SK-N-SH (cell line): ENCODE results near the gene SNX27. TPM values are rescaled to one million over a fixed set of nuclear protein-coding genes. Genes with fewer than 3 reads are reported as not detected.
"Not testable (repeated sequence)": the region's sequence is repeated elsewhere in the genome, so short reads cannot be mapped to it uniquely, and the experiment has no call there.

Experiments used
- CTCF ChIA-PET: fragments of 300-600, 350-600 bp; formaldehyde crosslinking; extraction: SDS; loops from one replicate; lab custom pipeline; 2021; lab: Yijun Ruan, JAX
- POLR2A ChIA-PET: fragments of 350-600 bp; sonication (Branson Sonifier 250); formaldehyde crosslinking; extraction: SDS; loops from one replicate; lab custom pipeline; 2020; ENCODE audit warnings: antibody characterized with exemption, inconsistent platforms; lab: Yijun Ruan, JAX
- DNase-seq: peaks from one replicate; pipeline ENCODE4 v3.0.0; 2012
- H2AFZ ChIP-seq: fragments of 200-600 bp; sonication (generic); 2 replicates; pipeline ENCODE4 v1.8.1; 2016; ENCODE audit warnings: antibody characterized with exemption, mild to moderate bottlenecking, low read depth
- H3F3A ChIP-seq: fragments of 200-600 bp; sonication (generic); replicated peaks from 2 replicates; pipeline ENCODE3; 2016; ENCODE audit warnings: antibody characterized with exemption, mild to moderate bottlenecking; ENCODE audit not compliant: insufficient read depth
- H3K27ac ChIP-seq, 2 experiments: fragments of 200-500 bp in 1 of 2; fragments of 200-600 bp in 1 of 2; sonication (Bioruptor generic) in 1 of 2; sonication (generic), shearing (Covaris generic) in 1 of 2; 2 replicates each; pipeline versions ENCODE4 v1.5.1 to v1.6.1; 2014 to 2016; ENCODE audit warnings: low read depth in 2 of 2, inconsistent platforms in 1 of 2, low read length in 1 of 2, mild to moderate bottlenecking in 1 of 2, mixed read lengths in 1 of 2
- H3K27me3 ChIP-seq: fragments of 200-600 bp; sonication (generic), shearing (Covaris generic); 2 replicates; pipeline ENCODE4 v1.6.1; 2016; ENCODE audit warnings: mixed run types; ENCODE audit not compliant: insufficient read depth
- H3K36me3 ChIP-seq, 2 experiments: fragments of 200-500 bp in 1 of 2; fragments of 200-600 bp in 1 of 2; sonication (Bioruptor generic) in 1 of 2; sonication (generic) in 1 of 2; replicated peaks in 1 of 2; 2 replicates each; pipeline versions ENCODE3 to v1.5.1; 2014 to 2016; ENCODE audit warnings: low read length in 1 of 2, mild to moderate bottlenecking in 1 of 2; ENCODE audit not compliant: insufficient read depth in 2 of 2, control insufficient read depth in 1 of 2
- H3K4me1 ChIP-seq, 2 experiments: fragments of 200-500 bp in 1 of 2; fragments of 200-600 bp in 1 of 2; sonication (Bioruptor generic) in 1 of 2; sonication (generic), shearing (Covaris generic) in 1 of 2; 2 replicates each; pipeline versions ENCODE4 v1.5.1 to v1.6.1; 2014 to 2016; ENCODE audit warnings: low read depth in 1 of 2, low read length in 1 of 2, mixed run types in 1 of 2; ENCODE audit not compliant: insufficient read depth in 2 of 2, control insufficient read depth in 1 of 2
- H3K4me2 ChIP-seq: fragments of 200-600 bp; sonication (generic), shearing (Covaris generic); 2 replicates; pipeline ENCODE4 v1.6.1; 2017; ENCODE audit warnings: mixed run types
- H3K4me3 ChIP-seq, 2 experiments: fragments of 200-500 bp in 1 of 2; fragments of 200-600 bp in 1 of 2; sonication (Bioruptor generic) in 1 of 2; sonication (generic), shearing (Covaris generic) in 1 of 2; 2 replicates each; pipeline versions ENCODE4 v1.5.1 to v1.8.1; 2014 to 2016; ENCODE audit warnings: low read depth in 2 of 2, inconsistent platforms in 1 of 2, low read length in 1 of 2, mild to moderate bottlenecking in 1 of 2, mixed read lengths in 1 of 2, moderate library complexity in 1 of 2
- H3K79me2 ChIP-seq: fragments of 200-600 bp; sonication (generic); 2 replicates; pipeline ENCODE4 v1.8.1; 2017; ENCODE audit warnings: mild to moderate bottlenecking; ENCODE audit not compliant: insufficient read depth
- H3K9ac ChIP-seq: fragments of 200-600 bp; sonication (generic); 2 replicates; pipeline ENCODE4 v1.6.1; 2017; ENCODE audit warnings: mixed run types
- H3K9me2 ChIP-seq: fragments of 200-600 bp; sonication (generic); 2 replicates; pipeline ENCODE4 v1.6.1; 2017; ENCODE audit warnings: mixed run types
- H3K9me3 ChIP-seq: fragments of 200-600 bp; sonication (generic); 2 replicates; pipeline ENCODE4 v1.6.1; 2017; ENCODE audit warnings: mixed run types, mild to moderate bottlenecking, moderate library complexity
- H4K20me1 ChIP-seq: fragments of 200-600 bp; sonication (generic); 2 replicates; pipeline ENCODE4 v1.6.1; 2017; ENCODE audit warnings: mild to moderate bottlenecking, mixed run types; ENCODE audit not compliant: insufficient read depth
- CHD2 ChIP-seq: fragments of 150-350 bp; IDR thresholded peaks from 2 replicates; pipeline ENCODE4 v1.6.1; 2018; ENCODE audit warnings: low read length; ENCODE audit not compliant: partially characterized antibody
- ELF1 ChIP-seq: IDR thresholded peaks from 2 replicates; pipeline ENCODE4 v1.4.0; 2012
- EP300 ChIP-seq, 2 experiments: IDR thresholded peaks; 2 replicates each; pipeline versions ENCODE4 v1.4.0 to v1.6.1; 2012; ENCODE audit warnings: borderline replicate concordance in 1 of 2, low read depth in 1 of 2, low read length in 1 of 2
- EZH2phosphoT487 ChIP-seq: fragments of 200-600 bp; sonication (generic); IDR thresholded peaks from 2 replicates; pipeline ENCODE4 v1.6.1; 2017; ENCODE audit warnings: low read depth, mixed run types, mild to moderate bottlenecking, antibody characterized with exemption, moderate library complexity, borderline replicate concordance
- FOSL2 ChIP-seq: IDR thresholded peaks from 2 replicates; pipeline ENCODE4 v1.4.0; 2012; ENCODE audit warnings: low read depth, mild to moderate bottlenecking, moderate library complexity, borderline replicate concordance
- FOXM1 ChIP-seq: IDR thresholded peaks from 2 replicates; pipeline ENCODE4 v1.4.0; 2012; ENCODE audit warnings: low read depth, mild to moderate bottlenecking
- MXI1 ChIP-seq: IDR thresholded peaks from 2 replicates; pipeline ENCODE4 v1.6.1; 2012; ENCODE audit warnings: mild to moderate bottlenecking, low read depth, low read length, improper control_type of control experiment
- POLR2AphosphoS5 ChIP-seq: IDR thresholded peaks from 2 replicates; pipeline ENCODE4 v1.6.1; 2012; ENCODE audit warnings: low read depth, low read length
- REST ChIP-seq: IDR thresholded peaks from 2 replicates; pipeline ENCODE4 v1.6.1; 2012; ENCODE audit warnings: mild to moderate bottlenecking, low read depth, low read length, moderate library complexity
- RXRA ChIP-seq: IDR thresholded peaks from 2 replicates; pipeline ENCODE4 v1.4.0; 2012; ENCODE audit warnings: low read depth, mild to moderate bottlenecking, borderline replicate concordance
- SIN3A ChIP-seq: IDR thresholded peaks from 2 replicates; pipeline ENCODE4 v1.6.1; 2012; ENCODE audit warnings: low read depth, mild to moderate bottlenecking, low read length, moderate library complexity, borderline replicate concordance
- SMC3 ChIP-seq: IDR thresholded peaks from 2 replicates; pipeline ENCODE4 v1.6.1; 2012; ENCODE audit warnings: low read depth, low read length, improper control_type of control experiment
- TEAD4 ChIP-seq: IDR thresholded peaks from 2 replicates; pipeline ENCODE4 v1.4.0; 2012; ENCODE audit warnings: mild to moderate bottlenecking, borderline replicate concordance; ENCODE audit not compliant: insufficient read depth
- USF1 ChIP-seq: IDR thresholded peaks from 2 replicates; pipeline ENCODE4 v1.4.0; 2012; ENCODE audit warnings: low read depth, borderline replicate concordance
- YY1 ChIP-seq: IDR thresholded peaks from 2 replicates; pipeline ENCODE4 v1.4.0; 2012; ENCODE audit warnings: low read depth, mild to moderate bottlenecking
- ZBTB33 ChIP-seq: IDR thresholded peaks from 2 replicates; pipeline ENCODE4 v1.4.0; 2012; ENCODE audit warnings: low read depth, borderline replicate concordance
- WGBS: methylation state at CpG from one replicate; pipeline ENCODE4 v1.1.6; 2017; ENCODE audit warnings: low lambda C conversion rate; 5-methylcytosine and 5-hydroxymethylcytosine counted together
- polyA plus RNA-seq, 3 experiments: library from polyadenylated mRNA; depleted of rRNA; stranded (reverse); fragments of >200 nt; gene quantifications; 2 replicates each; pipeline ENCODE4 v1.2.3, GENCODE V29; 2012

Gene SNX27
- polyA plus RNA-seq, 1 of the 3 experiments (the other 2 are of a cell fraction) = 10.8 TPM

GRCh38 chr1:151729966-151730291 is 118.1 kb downstream of the SNX27 start:
- TF ChIP-seq FOSL2 (no peak), EZH2phosphoT487 (no peak)
- Histone ChIP-seq H3F3A (no peaks in the 10 kb centered on the region), H3K9me2 (no peaks in the 10 kb centered on the region), H3K4me2 (no peak overlapping the region), H3K9me3 (no peaks in the 10 kb centered on the region), H3K36me3 (no peaks in the 10 kb centered on the region), H3K27me3 (no peaks in the 10 kb centered on the region), H3K9ac (no peak overlapping the region), H3K79me2 (no peaks in the 10 kb centered on the region), H2AFZ (no peak overlapping the region), H3K4me3 (no peak overlapping the region), H3K27ac (no peak overlapping the region), H4K20me1 (no peaks in the 10 kb centered on the region), H3K4me1 (peaks cover 0 to 30% of the 10 kb centered on the region in 2 experiments; a peak in 2 of 4 replicates)
- ChIA-PET POLR2A (interaction anchor here (2.7 kb wide), 1 partner anchor 14 kb away, joined by 24 read pairs; the partner anchor contains the start of gene CELF3), CTCF (interaction anchor here (1.1 to 4.9 kb wide), 4 partner anchors 14 to 106 kb away, joined by 3 to 54 read pairs (median 15); partner anchors contain the start of gene CELF3)
- no peak for DNase-seq
- 87% methylated on average over 3 of the region's 4 CpGs for WGBS

GRCh38 chr1:151733126-151733525 is 121.3 kb downstream of the SNX27 start:
- Histone ChIP-seq H3K4me1 (peaks cover 0 to 23% of the 10 kb centered on the region in 2 experiments; a peak in 2 of 4 replicates), H4K20me1 (no peaks in the 10 kb centered on the region), H2AFZ (no peak overlapping the region), H3K4me3 (no peak overlapping the region), H3K27ac (no peak overlapping the region), H3K27me3 (no peaks in the 10 kb centered on the region), H3K9ac (no peak overlapping the region), H3K4me2 (no peak overlapping the region), H3K9me3 (no peaks in the 10 kb centered on the region), H3K9me2 (no peaks in the 10 kb centered on the region), H3K79me2 (no peaks in the 10 kb centered on the region), H3F3A (no peaks in the 10 kb centered on the region), H3K36me3 (no peaks in the 10 kb centered on the region)
- TF ChIP-seq EZH2phosphoT487 (no peak), TEAD4 (no peak), MXI1 (no peak), EP300 (IDR thresholded peaks at IDR 0.05; ENCODE audit: borderline replicate concordance in 1 of 2, low read depth in 1 of 2, low read length in 1 of 2) (no peak), ELF1 (no peak), RXRA (no peak), SMC3 (no peak), SIN3A (no peak), REST (no peak), YY1 (no peak), USF1 (no peak), POLR2AphosphoS5 (no peak), ZBTB33 (no peak), CHD2 (no peak), FOXM1 (no peak)
- ChIA-PET POLR2A (no interaction called here), CTCF (interaction anchor here (1.1 to 3.9 kb wide), 4 partner anchors 18 to 289 kb away, joined by 3 to 64 read pairs (median 46); partner anchors contain the start of gene CELF3)
- no peak for DNase-seq
- WGBS = 73% methylated on average over 3 of the region's 3 CpGs

DNA sequence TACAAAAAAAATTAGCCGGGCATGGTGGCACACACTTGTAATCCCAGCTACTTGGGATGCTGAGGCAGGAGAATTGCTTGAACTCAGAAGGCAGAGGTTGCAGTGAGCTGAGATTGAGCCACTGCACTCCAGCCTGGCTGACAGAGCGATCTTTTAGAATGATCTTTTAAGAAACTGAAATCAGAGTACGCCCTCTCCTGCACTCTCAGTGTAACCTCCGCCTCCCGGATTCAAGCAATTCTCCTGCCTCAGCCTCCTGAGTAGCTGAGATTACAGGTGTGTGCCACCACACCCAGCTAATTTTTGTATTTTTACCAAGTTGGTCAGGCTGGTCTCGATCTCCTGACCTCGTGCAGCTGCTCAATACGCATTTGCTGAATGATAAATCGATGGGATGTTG is 122.1 kb downstream of the SNX27 start:
- DNase-seq, H3F3A ChIP-seq, H3K4me2 ChIP-seq, H3K4me3 ChIP-seq, H3K27ac ChIP-seq, H2AFZ ChIP-seq, H3K9me3 ChIP-seq, POLR2A ChIA-PET, H3K36me3 ChIP-seq, H3K9me2 ChIP-seq, H4K20me1 ChIP-seq, H3K9ac ChIP-seq, H3K79me2 ChIP-seq, H3K27me3 ChIP-seq: not testable (repeated sequence)
- CTCF ChIA-PET = interaction anchor here (0.6 to 3.9 kb wide), 32 partner anchors 10 to 292 kb away, joined by 3 to 64 read pairs (median 6); partner anchors contain the start of genes CELF3, MRPL9, RIIAD1 and TDRKH
- peaks cover 0 to 14% of the 10 kb centered on the region in 2 experiments; a peak in 1 of 4 replicates for H3K4me1 ChIP-seq
- WGBS = 81% methylated on average over 9 of the region's 9 CpGs
